ENCODE results near the gene NMRK1.

NMRK1 gene

DNA sequence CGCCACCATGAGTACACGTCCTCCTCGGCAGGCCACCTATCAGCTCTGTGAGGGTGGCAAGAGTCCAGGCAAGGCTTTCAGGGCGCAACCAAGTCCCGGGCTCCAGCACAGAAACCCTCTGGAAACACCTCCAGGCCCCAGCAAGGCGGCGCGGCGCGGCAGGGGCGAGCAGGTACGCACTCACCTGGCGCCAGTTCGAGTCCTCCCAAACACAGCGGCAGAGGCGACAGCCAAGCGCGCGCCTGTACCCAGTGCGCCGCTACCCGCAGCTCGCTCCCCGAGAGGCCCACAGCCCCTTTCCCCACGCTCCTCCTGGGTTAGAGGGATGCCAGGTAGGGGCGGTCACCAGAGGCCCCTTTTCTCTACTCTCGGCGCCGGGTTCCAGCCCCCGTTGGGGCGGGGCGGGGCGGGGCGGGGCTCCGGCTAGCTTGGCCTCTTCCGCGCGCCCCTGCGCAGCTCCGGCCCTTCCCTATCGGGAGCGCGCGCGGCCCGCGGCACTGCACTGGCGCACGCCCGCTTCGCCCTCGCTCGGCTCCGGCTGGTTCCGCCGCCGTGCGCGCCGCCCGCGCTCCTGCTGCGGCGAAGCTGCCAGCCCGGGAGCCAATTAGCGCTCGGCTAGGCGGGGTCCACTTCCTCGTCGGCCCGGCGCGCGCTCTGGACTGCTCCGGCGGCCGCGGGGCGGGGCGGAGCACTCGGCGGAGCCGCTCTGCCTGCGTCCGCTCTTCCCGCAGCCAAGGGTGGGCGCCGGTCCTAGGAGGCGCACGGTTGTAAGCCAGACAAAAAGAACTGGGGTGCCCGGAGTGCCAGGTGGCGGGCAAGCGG, at the start of gene NMRK1, which contains the start of gene OSTF1:
NMRK1 (minus strand) TSS at position 332 of the 822 bp plus-strand sequence. CDS start 5,040 bp downstream, outside the sequence.
OSTF1 (plus strand) TSS at position 691 of the 822 bp plus-strand sequence. CDS start 179 bp downstream, outside the sequence.
- peak; percentile 94 for DNase-seq

DNA sequence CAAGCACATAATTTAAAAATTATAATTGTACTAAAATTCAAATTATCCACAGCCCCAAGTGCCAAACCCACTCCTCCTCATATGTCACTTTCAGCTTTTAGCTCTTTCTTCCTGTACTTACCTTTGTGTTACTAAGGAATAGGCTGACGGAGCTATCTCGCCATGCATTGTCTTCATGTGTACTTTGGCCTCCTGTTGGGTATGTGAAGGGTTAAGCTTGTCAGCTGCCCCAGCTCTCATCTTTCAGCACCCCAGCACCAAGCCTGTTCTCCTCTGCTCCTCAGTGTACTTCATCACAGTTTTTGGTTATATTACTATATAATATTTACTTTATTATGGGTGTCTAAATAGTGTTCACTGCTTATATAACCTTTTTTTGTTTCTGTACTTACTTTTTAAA, 46.5 kb upstream of the NMRK1 start:
- no peak for DNase-seq

DNA sequence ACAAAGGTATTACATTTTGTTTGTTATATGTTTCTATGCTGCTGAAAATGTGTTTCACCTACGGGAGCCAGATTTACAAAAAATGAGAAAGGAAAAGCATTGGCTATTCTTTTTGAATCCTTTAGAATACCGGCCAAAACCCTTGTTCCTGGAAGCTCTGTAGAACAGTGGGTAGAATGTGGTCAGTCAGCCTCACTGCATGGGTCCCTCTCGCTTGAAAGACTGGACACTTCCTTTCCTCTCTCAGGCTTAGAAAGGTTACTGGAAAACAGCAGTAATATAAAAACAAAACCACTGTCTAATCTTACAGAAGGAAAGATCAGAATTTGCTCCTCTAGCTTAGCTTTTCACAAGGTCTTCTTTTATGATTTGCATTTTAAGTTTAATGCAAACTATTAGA, 45.4 kb upstream of the NMRK1 start:
- DNase-seq, result no peak

DNA sequence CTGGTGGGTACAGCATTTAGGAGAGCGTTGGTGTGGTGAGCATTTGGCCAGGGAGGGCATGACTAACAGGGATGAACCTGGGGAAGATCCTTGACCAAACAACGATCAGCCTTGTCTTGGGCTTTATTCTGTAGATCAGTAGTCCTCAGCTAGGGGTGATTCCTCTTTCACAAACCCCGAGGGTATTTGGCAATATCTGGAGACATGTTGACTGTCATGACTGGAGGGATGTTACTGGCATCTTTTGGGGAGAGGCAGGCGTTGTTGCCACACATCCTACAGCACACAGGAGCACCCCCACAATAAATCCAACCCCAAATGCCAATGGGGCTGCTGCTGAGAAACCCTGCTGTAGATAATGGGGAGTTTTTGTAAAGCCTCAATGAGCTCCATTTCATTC, 44.3 kb upstream of the NMRK1 start:
- no peak for DNase-seq

DNA sequence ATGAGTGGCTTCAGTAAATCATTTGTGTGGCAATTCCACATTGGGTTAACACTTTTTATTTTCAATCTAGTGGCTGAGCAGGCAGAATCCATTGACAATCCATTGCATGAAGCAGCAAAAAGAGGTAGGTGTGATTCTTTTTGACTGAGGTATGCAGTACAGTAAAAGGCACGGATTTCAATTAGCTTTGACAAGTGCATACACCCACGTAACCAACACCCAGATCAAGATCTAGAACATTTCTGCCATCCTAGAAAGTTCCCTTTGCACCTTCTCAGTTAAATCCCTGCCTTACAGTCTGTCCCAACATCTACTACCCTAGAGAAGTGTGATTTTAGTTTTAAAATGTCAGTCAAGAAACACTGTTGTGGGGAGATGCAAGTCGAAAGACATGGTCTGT, 43.7 kb upstream of the NMRK1 start:
- no peak for DNase-seq

DNA sequence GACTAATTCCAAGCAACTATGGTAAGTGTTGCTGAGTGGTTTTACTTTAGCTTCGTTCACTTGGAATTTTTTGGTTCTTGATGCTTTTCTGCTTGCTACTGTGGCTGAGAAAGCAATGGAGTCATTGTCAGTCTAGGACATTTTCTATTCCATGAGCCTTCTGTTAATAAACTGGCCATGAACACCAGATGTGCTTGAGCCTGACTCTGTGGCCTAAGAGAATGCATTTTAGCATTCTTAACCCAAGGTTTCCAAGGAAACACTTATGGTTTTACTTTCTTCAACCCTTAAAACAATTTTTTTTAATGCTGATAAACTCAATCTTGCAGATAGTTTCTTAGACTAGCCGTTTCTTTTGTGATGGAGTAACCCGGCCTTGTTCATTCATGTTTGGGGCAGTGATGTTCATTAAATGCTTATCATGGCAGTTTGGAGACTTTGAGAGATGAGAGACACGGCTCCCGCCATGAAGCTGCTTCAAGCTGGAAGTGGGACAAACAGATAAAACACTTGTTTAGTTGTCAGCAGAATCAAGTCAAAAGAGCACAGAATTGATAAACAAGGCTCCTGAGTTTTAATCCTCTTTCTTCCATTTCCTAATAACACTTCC, 42.8 kb upstream of the NMRK1 start:
- no peak for DNase-seq

DNA sequence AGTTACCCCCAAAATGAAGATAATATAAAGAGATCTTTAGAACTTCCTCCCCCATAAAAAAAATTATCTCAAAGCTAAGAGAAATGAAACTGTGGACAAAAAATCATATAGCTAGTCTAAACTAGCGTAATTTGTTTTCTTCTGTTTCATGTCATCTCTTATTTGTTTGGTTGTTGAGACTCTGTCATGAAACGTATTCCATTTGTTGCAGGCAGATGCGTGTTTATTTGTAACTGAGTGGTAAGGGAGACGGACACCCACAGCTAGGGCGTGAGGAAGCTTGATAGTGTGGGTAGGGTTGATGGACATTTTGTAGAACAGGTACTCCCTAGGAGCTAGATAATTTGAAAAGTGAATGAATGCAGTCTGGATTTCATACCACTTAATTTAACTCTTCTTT, 42.2 kb upstream of the NMRK1 start:
- no peak for DNase-seq

DNA sequence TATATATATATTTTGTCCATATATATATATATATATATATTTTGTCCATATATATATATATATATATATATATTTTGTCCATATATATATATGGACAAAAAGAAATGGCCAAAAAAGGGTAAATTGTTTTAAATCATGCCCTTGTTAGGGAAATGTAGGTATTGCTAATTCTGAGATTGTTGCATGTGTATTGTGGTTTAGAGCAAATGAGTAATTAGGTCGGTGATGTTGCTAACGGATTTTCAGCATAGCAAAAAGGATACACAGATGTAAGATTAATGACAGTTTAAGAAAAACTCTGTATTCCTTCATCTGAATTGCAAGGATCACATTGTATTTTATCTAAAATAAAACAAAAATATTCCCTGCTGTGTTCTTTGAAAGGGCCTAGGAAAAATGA, 40.6 kb upstream of the NMRK1 start:
- no peak for DNase-seq

DNA sequence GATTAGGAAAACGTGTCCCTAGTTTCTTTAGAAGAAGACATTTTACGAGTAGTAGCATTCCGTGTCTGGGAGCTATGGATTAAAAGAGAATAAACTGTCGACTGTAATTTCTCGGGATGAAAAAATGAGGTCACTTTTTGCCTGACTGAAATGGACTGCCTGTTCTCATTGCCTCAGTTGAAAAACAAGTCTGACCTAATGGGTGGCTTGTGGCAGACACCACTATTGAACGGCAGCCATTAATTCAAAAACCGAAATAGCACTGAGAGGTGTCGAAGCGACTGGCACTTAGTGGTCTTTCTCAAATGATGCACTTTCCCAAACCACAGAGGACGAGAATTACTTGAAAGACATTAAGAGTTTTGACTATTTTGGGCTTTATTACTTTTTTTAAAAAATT, 35.7 kb upstream of the NMRK1 start:
- DNase-seq, result no peak

DNA sequence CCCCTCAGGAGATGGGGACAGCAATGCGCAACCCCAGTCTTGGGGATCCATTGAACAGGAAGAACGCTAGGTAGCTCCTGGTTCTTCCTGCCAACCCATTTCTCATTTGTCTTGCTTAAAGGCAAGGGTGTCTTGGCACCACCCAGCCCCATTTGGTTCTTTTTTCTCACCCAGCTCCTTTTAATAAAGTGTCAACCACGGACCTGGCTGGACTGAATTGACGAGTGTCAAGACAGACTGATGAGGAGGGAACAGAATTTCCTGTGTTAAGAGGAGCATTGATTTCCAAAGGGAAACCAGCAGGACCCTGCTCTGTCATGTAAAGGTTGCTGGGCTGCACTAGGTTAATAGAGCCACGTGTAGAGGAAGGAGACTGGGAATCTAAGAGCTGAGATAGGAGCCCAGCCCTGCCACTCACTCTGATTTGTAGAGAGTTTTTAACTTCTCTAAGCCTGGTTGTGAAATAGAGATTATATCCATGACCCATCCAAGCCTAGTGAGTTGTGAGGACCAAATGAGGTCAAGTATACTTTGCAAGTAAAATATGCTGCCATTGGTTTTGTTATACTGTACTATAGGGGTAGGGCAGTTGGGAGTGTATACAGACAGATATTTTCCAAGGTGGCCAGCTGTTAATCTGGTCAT, 34.1 kb upstream of the NMRK1 start:
- DNase-seq, result no peak

DNA sequence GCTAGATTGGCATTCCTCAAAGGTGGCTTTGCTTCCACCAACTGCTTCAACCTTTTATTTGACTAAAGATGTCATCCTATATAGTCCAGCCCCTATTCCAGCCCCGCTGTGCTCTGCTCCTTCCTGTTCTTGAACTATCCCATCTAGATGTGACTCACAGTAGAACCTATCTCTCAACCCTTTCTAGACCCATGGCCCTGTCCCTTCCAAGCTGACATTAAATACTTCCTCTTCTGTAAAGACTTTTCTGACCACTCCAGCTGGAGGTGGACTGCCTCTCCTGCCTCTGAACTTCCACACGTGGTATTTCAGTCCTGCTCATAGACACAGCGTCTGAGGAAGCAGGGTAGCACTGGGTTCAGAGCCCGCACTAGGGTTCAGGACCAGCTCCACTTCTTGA, 32.7 kb upstream of the NMRK1 start:
- DNase-seq, result no peak

DNA sequence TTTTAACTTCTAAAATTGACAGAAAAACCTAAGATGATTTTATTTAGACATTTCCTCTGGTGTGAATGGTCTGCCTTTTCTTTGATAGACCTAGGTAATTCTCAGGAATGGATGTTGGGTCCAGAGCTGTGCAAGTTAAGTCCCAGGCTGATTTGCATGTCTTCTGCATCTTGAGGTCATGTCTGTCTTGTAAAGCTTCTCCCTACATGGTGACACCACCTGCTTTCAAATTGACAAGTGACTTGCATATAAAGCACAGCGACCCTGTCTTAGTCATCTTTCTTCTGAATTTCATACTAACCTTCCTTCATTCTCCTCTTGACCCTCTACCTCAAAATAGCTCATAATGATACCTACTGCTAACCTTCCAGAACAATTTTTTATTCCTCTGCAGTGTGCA, 29.6 kb upstream of the NMRK1 start:
- no peak for DNase-seq

DNA sequence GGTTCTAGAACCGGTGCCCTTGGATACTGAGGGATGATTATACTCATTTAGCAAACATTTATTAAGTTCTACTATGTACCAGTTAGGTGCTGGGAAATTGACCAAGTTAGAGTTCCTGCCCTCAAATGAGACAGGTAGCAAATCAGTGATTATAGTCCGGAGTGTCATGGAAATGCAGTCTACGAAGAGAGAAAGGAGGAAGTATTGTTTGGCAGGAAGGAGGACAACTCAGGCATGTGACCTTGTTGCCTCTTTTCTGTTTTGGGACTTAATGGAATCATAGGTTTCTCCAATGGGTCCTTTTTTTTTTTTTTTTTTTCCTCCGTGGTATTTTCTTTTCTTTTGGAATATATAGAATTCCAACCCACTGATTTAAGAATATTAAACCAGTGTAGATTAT, 28.4 kb upstream of the NMRK1 start:
- DNase-seq, result no peak

DNA sequence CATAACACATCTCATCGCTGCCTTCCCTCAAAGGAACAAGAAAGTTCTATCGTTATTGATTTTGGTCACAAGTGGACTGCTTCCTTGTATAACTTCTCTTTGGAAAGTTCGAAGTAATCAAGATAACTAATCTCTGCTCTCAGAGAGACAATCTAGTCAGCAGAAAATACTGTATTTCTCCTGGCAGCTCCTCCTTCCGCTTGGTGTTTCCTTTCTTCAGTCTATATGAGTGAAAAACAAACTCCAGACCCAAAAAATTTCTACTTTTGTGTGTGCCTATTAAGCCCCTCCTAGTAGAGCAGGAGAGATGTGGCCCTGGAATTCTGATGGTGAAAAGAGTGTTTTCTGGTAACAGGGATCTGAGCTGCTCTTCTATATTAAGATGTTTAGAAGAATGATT, 24.8 kb upstream of the NMRK1 start:
- DNase-seq, result no peak

DNA sequence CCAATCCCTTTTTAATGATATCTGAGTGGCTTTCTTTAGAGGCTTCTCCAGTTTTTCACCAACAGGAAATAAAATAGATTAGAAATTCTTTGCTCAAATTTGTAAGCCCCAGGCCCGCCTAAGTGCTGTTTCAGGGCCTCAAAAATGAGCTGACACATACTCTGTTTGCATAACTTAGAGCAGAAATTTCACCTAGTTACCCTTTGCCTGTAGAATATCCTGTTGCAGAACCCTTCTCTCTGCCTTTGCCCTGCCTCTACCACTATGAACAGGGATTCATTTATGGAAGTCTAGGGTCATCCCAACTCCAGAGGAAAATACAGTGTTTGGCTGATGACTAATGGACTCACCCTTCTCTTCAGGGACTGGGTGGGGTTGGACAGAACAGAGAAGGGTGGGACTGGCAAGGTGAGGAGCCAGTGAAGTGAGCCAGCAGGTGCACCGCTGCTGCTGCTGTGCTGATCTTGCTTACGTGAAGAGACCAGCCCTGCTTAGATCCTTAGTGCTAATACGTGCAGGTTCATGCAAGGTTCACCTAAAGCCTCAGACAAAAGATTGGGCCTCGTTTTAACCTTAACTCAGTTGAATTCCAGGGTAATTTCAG, 23.2 kb upstream of the NMRK1 start:
- no peak for DNase-seq

DNA sequence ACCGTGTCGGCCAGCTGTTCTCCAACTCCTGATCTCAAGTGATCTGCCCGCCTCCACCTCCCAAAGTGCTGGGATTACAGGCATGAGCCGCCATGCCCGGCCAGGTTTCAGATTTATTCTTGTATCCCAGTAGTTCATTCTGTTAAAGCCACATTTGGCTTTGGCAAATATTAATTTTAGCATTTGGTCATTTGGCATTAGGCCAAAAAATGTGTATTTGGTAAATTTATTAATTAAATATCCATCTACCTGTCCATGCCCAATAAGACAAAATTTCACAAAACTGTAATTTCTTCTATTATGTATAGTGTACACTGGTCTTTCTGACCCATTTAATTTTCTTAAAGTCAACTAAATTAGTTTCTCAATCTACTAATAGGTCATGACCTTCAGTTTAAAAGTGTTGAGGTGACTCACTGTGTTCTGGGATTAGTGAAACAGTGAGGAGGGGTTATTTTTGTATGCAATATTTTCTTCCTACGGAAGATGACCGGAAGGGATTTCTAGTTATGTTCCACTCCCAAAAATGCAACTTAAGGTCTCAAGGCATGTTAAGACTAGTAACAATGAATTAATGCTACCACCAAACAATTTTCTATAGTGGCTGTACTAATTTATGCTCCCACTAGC, 21.4 kb upstream of the NMRK1 start:
- DNase-seq, result no peak

DNA sequence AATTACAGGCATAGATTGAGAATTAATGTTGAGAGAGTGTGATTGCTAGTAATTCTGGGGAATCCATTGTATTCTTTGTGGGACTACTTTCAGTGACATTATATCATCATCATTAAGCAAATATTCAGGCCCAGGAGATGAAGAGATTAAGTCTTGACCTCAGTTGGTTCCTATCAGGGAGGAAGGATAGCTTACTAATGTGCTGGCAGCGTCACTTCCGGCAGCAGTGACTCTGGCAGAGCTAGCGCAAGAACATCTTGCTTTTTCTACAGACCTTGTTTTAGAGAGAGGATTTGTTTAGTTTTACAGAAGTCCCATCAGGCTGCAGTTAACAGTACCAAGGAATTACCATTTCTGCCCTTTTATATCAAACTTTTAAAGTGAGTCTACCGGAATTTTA, 20.6 kb upstream of the NMRK1 start:
- DNase-seq, result no peak

DNA sequence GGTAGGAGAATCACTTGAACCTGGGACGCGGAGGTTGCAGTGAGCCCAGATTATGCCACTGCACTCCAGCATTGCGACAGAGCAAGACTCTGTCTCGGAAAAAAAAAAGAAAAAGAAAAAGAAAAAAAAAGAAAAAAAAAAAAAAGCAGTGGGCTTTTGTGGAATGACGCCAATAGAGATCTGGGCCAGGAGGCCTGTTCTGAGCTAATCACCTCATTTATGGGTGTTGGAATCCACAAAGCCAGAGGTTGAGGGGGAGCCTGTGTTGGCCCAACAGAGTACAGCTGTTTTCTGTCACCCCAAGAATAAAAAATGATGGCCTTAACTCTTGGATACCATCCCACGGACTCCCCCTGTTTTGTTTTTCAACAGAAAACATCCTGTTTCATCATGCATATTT, 18.9 kb upstream of the NMRK1 start:
- no peak for DNase-seq

DNA sequence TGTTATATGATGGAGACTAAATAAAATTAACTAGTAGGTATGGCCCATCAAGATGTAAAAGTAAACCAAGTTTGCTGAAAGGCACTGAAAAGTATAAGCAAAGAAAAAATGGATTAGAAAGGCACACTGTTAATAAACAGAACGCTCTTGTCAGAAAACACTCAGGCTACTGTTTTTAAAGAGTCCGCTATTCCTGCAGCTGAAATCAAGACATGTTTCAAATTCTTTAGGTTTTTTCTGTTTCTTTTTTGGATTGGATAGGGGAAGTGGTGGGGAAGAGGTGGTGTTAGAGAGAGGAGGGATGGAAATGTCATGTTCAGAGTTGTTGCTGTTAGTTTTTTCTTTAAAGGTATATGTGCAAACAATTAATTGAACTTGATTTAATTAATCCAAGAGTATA, 17.9 kb upstream of the NMRK1 start:
- no peak for DNase-seq

DNA sequence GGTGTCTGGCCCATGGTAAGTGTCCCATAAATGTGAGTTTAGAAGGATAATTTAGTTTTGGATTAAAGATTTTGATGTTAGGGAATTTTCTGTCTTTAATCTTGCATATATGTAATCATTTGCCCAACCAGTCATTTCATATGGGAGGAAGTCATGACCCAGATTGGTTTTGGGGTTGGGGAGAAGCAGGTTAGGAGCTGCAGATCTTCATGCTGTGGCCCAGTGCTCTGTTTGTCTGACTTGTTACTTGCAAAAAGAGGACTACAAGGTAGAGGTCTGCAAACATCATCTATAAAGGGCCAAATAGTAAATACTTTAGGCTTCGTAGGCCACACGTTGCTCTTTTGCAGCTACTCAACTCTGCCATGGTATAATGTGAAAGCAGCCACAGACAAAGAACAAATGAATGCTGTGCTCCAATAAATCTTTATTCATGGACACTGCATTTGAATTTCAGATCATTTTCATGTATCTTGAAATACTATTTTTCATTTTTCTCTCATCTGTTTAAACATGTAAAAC, 17.1 kb upstream of the NMRK1 start:
- no peak for DNase-seq

DNA sequence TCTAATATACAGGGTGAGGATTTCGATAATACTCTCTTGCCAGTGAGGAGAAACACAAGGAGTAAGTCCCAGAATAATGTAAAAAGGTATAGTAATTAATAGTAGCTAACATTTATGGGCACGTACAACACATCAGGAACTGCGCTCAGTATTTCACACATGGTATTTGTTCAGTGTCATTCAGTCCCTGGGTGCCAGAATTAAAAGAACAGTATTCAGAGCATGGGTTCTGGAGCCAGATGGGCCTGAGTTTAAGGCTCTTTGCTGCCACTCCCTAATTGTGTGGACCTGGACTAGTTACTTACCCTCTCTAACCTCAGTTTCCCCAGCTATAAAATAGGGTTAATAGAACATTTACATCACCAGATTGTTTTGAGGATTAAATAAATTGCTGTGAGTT, 16.7 kb upstream of the NMRK1 start:
- no peak for DNase-seq

DNA sequence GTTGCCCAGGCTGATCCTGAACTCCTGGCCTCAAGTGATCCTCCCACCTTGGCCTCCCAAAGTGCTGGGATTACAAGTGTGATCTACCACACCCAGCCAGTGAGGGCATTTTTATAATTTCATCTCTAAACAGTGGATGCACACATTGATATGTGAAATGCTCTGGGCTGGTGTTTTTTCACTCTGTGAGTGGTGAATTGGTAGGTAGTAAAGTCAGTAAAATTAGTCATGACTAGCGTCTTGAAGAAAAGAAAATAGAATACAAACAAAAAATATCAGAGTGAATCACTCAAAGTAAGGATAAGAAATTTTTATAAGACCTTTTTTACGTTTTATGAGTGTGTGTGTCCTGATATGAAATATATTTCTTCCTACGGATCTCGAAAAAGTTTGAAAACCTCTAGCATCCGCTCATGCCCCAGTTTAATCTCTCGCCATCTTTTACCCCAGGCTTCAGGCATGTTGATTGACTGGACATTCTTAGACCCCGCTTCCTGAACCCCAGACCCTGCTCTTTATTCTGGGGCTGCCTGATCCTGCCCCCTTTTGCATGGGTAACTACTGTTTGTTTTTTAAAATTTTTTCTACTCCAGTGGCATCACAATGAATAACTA, 14.3 kb upstream of the NMRK1 start:
- no peak for DNase-seq

All from activated CD8-positive, alpha-beta memory T cell treated with anti-CD3 and anti-CD28 coated beads for 24 hours (primary cell).